NB4 (cell line): Measurements from ENCODE around the gene ARHGEF7.

Source experiments
- DNase-seq: peaks from one replicate; pipeline ENCODE4 v3.0.0; 2010; ENCODE audit warnings: low read depth
- H3K4me3 ChIP-seq: one replicate; pipeline ENCODE4 v1.5.1; 2011; ENCODE audit warnings: mild to moderate bottlenecking, low read depth, low read length, moderate library complexity
- MAX ChIP-seq: IDR thresholded peaks from 2 replicates; pipeline ENCODE4 v1.6.1; 2011; ENCODE audit warnings: low read depth, low read length
- MYC ChIP-seq: IDR thresholded peaks from 2 replicates; pipeline ENCODE4 v1.6.1; 2011; ENCODE audit warnings: low read depth, low read length
- POLR2A ChIP-seq: IDR thresholded peaks from 2 replicates; pipeline ENCODE4 v1.6.1; 2011; ENCODE audit warnings: mild to moderate bottlenecking; ENCODE audit not compliant: insufficient read length; ENCODE audit errors: extremely low read depth
- TF ChIP-seq, protein P1 (sequence below): IDR thresholded peaks from one replicate; pipeline ENCODE4 v1.5.1; 2012; ENCODE audit warnings: low read depth, low read length

ARHGEF7 gene

DNA sequence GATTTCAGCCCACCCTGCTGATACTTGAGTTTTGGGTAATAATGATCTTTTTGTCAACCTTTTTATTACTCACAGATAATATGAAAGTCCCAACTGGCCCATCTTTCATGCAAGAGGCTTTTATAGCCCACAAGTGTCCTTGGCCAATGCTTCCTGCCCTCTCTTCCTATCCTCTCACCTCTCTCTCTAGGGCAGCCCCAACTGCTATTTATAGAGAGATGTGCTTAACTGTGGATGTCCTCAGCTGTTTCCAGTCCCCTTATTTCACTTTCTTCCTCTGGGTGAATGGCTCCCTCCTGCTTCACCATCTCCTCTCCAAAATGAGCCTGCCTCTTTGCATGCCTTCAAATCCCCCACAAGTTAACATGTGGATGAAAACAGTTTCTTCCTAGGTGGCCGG, 27.4 kb downstream of the ARHGEF7 start:
- DNase-seq, result no peak
- TF ChIP-seq MYC (no peak), MAX (no peak), POLR2A (no peak)
- TF ChIP-seq, protein P1, sequence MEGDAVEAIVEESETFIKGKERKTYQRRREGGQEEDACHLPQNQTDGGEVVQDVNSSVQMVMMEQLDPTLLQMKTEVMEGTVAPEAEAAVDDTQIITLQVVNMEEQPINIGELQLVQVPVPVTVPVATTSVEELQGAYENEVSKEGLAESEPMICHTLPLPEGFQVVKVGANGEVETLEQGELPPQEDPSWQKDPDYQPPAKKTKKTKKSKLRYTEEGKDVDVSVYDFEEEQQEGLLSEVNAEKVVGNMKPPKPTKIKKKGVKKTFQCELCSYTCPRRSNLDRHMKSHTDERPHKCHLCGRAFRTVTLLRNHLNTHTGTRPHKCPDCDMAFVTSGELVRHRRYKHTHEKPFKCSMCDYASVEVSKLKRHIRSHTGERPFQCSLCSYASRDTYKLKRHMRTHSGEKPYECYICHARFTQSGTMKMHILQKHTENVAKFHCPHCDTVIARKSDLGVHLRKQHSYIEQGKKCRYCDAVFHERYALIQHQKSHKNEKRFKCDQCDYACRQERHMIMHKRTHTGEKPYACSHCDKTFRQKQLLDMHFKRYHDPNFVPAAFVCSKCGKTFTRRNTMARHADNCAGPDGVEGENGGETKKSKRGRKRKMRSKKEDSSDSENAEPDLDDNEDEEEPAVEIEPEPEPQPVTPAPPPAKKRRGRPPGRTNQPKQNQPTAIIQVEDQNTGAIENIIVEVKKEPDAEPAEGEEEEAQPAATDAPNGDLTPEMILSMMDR, result no peak
- no peak overlapping the region for H3K4me3 ChIP-seq

DNA sequence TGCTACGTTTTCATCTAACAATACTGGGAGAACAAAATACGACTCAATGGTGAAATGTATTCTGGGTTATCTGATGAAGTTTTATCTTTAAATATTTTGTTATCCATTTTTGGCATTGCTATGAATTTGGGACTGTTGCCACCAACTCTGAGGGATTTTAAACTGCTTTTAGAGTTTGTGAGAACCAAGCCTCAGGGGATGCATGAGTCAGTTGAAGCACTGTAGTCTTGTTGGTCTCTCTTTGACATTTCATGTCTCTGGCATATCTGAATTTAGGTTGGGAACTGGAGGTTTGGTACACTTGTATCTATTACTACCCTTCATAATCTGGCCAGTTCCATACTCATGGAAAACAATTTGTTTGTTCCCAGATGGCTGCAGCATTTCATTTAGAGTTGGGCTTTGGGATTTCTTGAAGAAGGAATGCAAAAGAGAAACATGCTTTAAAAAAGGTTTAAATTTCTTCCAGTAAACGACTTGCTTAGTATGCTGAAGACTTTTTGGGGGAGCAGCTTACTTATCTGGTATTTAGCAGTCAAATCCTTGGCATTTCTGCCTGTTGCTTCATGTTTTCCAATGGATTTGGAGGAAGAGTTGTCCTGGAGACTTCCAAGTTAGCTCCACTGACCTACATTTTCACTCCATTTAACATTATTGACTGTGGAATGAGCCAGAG, 28.9 kb downstream of the ARHGEF7 start:
- TF ChIP-seq MYC (no peak), POLR2A (no peak), MAX (no peak)
- TF ChIP-seq, protein P1, result no peak
- DNase-seq, result no peak
- no peak overlapping the region for H3K4me3 ChIP-seq

GRCh38 chr13:111145071-111145470, 30.0 kb downstream of the ARHGEF7 start:
- TF ChIP-seq POLR2A (no peak), MAX (no peak), MYC (no peak)
- TF ChIP-seq, protein P1, result no peak
- no peak overlapping the region for H3K4me3 ChIP-seq

DNA sequence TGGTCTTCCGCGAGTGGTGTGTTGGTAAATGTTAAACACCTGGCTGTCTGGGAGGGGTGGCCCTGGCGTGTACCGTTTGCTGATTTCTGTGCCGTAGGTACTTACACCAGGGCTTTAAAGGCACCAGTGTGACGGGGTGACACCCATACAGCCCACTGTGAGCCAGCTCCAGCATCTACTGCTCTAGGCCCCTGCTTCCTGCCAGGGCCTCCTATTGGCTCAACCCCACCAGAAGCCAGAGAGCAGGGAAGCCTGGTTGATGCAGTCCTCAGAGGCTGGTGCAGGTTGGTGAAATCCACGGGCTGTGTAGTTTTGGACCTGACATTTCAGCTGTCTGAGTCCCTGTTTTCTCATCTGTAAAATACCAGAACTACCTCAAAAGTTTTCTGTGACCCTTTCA, 30.4 kb downstream of the ARHGEF7 start:
- H3K4me3 ChIP-seq, result no peak overlapping the region
- no peak for DNase-seq
- TF ChIP-seq MAX (no peak), MYC (no peak), POLR2A (no peak)
- TF ChIP-seq, protein P1, result no peak

More at GRCh38 chr13:111145071-111145470, 30.0 kb downstream of the ARHGEF7 start:
- no peak for DNase-seq

DNA sequence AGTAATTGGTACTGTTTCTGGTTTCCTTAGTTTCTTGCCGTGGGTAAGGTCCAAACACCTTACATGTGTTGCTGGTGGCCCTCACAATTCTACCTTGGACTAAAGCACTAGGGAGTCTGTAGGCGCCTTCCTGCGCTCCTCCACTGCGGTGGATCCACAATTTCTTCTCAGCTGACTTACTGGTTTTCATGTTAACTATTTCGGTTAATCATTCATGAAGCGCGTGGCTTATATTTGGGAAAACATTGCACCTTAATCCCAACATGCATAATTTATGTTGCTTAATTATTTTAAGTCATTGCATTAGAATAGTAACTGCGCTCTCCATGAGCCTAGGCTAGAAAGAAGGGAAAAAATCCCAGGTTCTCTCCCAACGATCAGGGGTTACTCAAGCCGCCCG, 37.7 kb downstream of the ARHGEF7 start:
- DNase-seq, result peak; percentile 26
- TF ChIP-seq MYC, result no peak
- TF ChIP-seq MAX, result peak; percentile 66
- peak overlapping the region; percentile 90 for H3K4me3 ChIP-seq

GRCh38 chr13:111153279-111153976, 38.3 kb downstream of the ARHGEF7 start:
- H3K4me3 ChIP-seq, result peak overlapping the region; percentile 90
- peak; percentile 79 for TF ChIP-seq MYC
- TF ChIP-seq MAX, result no peak
- peak; percentile 96 for TF ChIP-seq POLR2A
- TF ChIP-seq, protein P1, result peak; percentile 23
- DNase-seq, result peak; percentile 96
